AG04449 (cell line): ENCODE data around the gene KCNQ1.

ENCODE experiments used
- CTCF ChIA-PET: fragments of 350-600 bp; formaldehyde crosslinking; extraction: SDS; loops from one replicate; lab custom pipeline; 2021; ENCODE audit warnings: antibody characterized with exemption; lab: Yijun Ruan, JAX
- POLR2A ChIA-PET: fragments of 400-600, 350-600 bp; formaldehyde crosslinking; extraction: SDS; loops from one replicate; lab custom pipeline; 2020; ENCODE audit warnings: antibody characterized with exemption, inconsistent platforms; lab: Yijun Ruan, JAX
- DNase-seq: peaks from one replicate; pipeline ENCODE4 v3.0.0-alpha.2; 2010; ENCODE audit warnings: low read depth, low spot score
- H3K4me3 ChIP-seq: 2 replicates; pipeline ENCODE4 v1.5.1; 2011; ENCODE audit warnings: low read depth, mild to moderate bottlenecking, control low read depth, low read length
- TF ChIP-seq, protein P1 (sequence below): IDR thresholded peaks from one replicate; pipeline ENCODE4 v1.5.1; 2011; ENCODE audit warnings: mild to moderate bottlenecking, moderate library complexity, low read length, control low read depth, inconsistent platforms; ENCODE audit not compliant: insufficient read depth; ENCODE audit errors: missing control alignments

The KCNQ1 gene

DNA sequence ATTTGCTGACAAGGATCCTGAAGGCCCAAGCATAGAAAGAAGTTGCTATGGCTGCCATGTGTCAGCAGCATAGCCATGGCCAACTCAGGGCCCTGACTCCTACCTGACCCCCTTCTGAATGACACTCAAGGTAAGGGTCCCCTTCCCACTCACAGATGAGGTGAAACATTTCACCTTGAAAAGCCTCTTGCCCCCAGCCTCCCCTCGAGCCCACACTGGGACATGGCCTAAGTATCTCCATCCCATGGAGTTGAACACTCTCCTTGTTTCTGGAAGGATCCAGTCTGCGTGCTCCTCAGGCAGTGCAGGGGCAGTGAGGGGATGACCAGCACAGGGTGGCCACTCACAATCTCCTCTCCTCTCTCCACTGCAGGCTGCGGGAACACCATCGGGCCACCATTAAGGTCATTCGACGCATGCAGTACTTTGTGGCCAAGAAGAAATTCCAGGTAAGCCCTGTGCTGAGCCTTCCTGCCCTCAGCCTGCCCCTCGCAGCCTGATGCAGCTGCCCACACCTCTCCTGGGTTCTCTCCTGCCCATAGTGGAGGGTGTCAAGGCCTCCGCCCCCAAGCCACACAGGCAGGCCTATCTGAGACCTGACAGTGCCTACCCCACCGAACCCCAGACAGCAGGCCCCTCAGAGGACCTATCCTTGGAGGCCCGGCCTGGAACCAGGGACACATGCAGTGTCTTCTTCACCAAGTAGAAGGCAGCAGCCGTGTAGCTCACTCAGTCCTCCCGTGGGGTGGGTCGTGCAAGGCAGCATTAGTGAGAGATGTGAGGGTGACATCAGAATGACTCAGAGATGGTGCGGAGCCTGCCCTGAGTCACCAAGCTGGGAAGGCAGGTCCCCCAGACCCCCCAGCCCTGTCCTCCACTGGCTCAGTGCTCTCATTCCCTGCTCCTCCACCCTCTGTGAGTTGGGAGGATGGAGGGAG is 323.9 kb downstream of the KCNQ1 start:
- CTCF ChIA-PET: no interaction called here
- peak; percentile 23 for DNase-seq
- H3K4me3 ChIP-seq: no peak overlapping the region
- POLR2A ChIA-PET: interaction anchor here (0.5 to 1.1 kb wide), 2 partner anchors 69 kb away, joined by 3 read pairs; partner anchors contain the start of gene KCNQ1OT1
- TF ChIP-seq, protein P1, sequence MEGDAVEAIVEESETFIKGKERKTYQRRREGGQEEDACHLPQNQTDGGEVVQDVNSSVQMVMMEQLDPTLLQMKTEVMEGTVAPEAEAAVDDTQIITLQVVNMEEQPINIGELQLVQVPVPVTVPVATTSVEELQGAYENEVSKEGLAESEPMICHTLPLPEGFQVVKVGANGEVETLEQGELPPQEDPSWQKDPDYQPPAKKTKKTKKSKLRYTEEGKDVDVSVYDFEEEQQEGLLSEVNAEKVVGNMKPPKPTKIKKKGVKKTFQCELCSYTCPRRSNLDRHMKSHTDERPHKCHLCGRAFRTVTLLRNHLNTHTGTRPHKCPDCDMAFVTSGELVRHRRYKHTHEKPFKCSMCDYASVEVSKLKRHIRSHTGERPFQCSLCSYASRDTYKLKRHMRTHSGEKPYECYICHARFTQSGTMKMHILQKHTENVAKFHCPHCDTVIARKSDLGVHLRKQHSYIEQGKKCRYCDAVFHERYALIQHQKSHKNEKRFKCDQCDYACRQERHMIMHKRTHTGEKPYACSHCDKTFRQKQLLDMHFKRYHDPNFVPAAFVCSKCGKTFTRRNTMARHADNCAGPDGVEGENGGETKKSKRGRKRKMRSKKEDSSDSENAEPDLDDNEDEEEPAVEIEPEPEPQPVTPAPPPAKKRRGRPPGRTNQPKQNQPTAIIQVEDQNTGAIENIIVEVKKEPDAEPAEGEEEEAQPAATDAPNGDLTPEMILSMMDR: no peak

DNA sequence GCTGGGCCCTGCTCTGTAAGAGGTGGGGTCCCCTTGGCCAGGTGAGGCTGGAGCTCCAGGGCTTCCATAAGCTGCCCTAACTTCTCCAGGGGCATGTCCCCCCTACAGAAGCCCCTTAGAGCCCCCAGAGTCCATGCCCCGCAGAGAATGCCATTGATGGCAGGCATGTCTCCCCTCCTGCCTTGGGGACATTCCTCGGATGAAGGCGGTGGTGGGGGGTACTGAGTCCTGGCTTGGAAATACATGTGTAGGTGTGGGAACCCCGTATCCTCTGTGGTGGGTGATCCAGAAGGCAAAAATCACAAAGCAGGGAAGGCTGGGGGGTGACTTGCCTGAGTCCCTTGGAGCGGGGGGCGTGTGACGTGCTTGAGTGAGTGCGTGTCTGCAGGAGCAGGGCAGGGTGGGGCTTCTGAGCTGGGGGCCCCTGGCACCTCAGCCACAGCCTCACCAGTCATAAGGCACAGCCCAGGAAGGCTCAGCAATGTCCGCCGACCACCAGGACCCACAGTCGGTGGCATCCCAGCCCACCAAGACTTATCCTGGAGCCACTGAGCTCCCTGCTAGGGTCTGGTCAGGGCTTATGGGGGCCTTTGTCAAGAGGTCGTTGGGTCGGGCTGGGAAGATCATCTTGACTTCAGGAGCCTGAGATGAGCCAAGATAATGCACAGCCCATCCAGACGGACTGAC is 324.7 kb downstream of the KCNQ1 start:
- TF ChIP-seq, protein P1: no peak
- ChIA-PET CTCF (interaction anchor here (0.7 kb wide), 1 partner anchor 32 kb away, joined by 3 read pairs; no protein-coding TSS in a partner anchor), POLR2A (interaction anchor here (1.1 kb wide), 1 partner anchor 69 kb away, joined by 3 read pairs; no protein-coding TSS in a partner anchor)

GRCh38 chr11:2770096-2770751 is 325.4 kb downstream of the KCNQ1 start:
- H3K4me3 ChIP-seq: no peak overlapping the region
- ChIA-PET CTCF (interaction anchor here (0.7 kb wide), 1 partner anchor 33 kb away, joined by 3 read pairs; no protein-coding TSS in a partner anchor), POLR2A (interaction anchor here (1.1 to 1.2 kb wide), 2 partner anchors 70 kb away, joined by 3 to 4 read pairs; partner anchors contain the start of gene KCNQ1OT1)
- TF ChIP-seq, protein P1: no peak
- DNase-seq: no peak

More for the DNA sequence above, 324.7 kb downstream of the KCNQ1 start:
- H3K4me3 ChIP-seq: no peak overlapping the region
- DNase-seq: no peak

DNA sequence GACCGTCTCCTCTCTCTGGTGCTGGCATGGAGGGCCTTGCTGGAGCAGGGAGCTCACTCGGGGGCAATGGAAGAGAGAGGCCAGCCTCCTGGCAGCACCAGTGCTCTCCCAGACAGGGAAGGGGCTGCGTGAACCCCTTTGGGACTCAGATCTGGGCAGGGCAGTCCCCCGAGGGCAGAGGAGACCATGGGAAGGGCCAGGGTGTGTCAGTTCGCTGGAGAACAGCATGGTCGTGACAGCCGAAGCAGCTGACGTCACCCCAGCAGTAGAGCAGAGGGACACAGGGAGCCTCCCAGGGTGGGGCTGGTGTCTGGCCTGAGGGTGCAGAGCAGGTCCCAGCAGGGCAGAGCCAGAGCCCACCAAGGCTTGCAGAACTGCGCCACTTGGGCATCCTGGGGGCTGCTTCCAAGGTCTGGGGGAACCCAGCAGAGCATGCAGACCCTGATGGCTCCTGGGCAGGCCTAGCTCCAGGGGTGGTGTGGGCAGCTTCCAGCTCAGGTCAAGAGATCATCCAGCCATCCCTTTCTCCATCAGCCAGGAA is 326.0 kb downstream of the KCNQ1 start:
- no peak for DNase-seq
- H3K4me3 ChIP-seq: no peak overlapping the region
- CTCF ChIA-PET: no interaction called here
- TF ChIP-seq, protein P1: no peak
- POLR2A ChIA-PET: interaction anchor here (1.2 kb wide), 1 partner anchor 71 kb away, joined by 4 read pairs; the partner anchor contains the start of gene KCNQ1OT1

- CTCF ChIA-PET: interaction anchor here (1.4 kb wide), 1 partner anchor 28 kb away, joined by 3 read pairs; no protein-coding TSS in a partner anchor
- POLR2A ChIA-PET: no interaction called here
- no peak for DNase-seq
These were observed 327.1 kb downstream of the KCNQ1 start for GRCh38 chr11:2771758-2772466.

More at GRCh38 chr11:2771758-2772466, 327.1 kb downstream of the KCNQ1 start:
- H3K4me3 ChIP-seq: no peak overlapping the region
- TF ChIP-seq, protein P1: no peak
